ENCODE data around the gene OBSCN. TPM values are rescaled to one million over a fixed set of nuclear protein-coding genes. Genes with fewer than 3 reads are reported as not detected.
A peak's percentile ranks its signal among the peaks of the same experiment; 100 is the strongest.

Gene OBSCN
- total RNA-seq, 1 experiment from 2014 or later = 33.3 TPM

DNA sequence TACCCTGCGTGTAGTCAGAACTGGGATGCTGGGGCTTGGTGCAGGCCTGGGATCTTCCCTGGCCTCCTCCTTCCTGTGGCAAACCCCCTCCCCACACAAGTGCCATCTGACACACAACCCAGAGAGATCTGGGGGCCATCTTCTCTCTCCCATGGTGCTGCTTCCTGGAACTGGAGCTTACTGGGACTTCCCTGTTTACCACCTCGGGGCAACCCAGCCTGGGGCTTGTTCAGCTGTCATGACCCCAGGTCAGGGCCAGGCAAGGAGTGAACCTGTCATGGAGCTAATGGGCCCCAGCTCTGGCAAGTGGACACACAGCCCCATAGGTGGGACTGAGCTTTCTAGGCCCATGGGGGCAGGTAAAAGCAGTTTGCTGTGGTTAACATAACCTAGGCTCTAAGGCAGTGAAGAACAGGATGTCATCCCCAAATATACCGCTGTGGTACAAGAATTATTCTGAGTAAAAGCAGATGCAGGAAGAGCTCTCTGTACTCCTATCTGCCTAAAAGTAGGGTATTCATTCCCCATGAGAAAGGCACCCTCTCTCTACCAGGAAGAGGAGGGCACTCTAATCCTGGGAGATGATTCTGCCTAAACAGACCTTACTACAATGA, 196.4 kb downstream of the OBSCN start:
- peaks cover 35 to 56% (median 48%) of the 10 kb centered on the region in 3 experiments for H3K36me3 Mint-ChIP-seq (ENCODE audit: insufficient read depth in 1 of 3, low read depth in 3 of 3)
- WGBS (ENCODE audit: extremely low coverage, insufficient read length, low lambda C conversion rate) = no CpG with 5 or more reads among the region's 3 CpGs
- no peak overlapping the region for H2BK120ac ChIP-seq (ENCODE audit: low read depth, low read length, poor library complexity, severe bottlenecking)
- H3K4me3 Mint-ChIP-seq = peak overlapping the region; percentile 92 to 99; a peak in 4 of 5 replicates
- no peak overlapping the region for H3K18ac ChIP-seq (ENCODE audit: insufficient read length, low read depth, low read length)
- H4K8ac ChIP-seq (replicated peaks; ENCODE audit: insufficient read length, low read depth, low read length) = no peak overlapping the region
- H3K4ac ChIP-seq (ENCODE audit: low read depth, low read length) = no peak overlapping the region
- no peak overlapping the region for H2BK5ac ChIP-seq (ENCODE audit: insufficient read length, low read length)
- TF ChIP-seq, protein P1, sequence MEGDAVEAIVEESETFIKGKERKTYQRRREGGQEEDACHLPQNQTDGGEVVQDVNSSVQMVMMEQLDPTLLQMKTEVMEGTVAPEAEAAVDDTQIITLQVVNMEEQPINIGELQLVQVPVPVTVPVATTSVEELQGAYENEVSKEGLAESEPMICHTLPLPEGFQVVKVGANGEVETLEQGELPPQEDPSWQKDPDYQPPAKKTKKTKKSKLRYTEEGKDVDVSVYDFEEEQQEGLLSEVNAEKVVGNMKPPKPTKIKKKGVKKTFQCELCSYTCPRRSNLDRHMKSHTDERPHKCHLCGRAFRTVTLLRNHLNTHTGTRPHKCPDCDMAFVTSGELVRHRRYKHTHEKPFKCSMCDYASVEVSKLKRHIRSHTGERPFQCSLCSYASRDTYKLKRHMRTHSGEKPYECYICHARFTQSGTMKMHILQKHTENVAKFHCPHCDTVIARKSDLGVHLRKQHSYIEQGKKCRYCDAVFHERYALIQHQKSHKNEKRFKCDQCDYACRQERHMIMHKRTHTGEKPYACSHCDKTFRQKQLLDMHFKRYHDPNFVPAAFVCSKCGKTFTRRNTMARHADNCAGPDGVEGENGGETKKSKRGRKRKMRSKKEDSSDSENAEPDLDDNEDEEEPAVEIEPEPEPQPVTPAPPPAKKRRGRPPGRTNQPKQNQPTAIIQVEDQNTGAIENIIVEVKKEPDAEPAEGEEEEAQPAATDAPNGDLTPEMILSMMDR (conservative IDR thresholded peaks at IDR 0.05) = no peak
- no peak overlapping the region for H3K23ac ChIP-seq (ENCODE audit: insufficient read length, low read depth, low read length)
- H3K79me1 ChIP-seq (ENCODE audit: insufficient read depth, low read depth, low read length, poor library complexity, severe bottlenecking) = peaks cover 16% of the 10 kb centered on the region
- no peaks in the 10 kb centered on the region for H3K27me3 ChIP-seq (ENCODE audit: insufficient read depth, low read length)
- H3K27me3 Mint-ChIP-seq (ENCODE audit: low read depth) = no peaks in the 10 kb centered on the region
- H3K9ac ChIP-seq (ENCODE audit: extremely low read depth, insufficient read length, low read length) = no peak overlapping the region
- no peak overlapping the region for H3K4me2 ChIP-seq (ENCODE audit: insufficient read depth, insufficient read length, low read length)
- no peak overlapping the region for H3K56ac ChIP-seq (ENCODE audit: insufficient read length, low read depth, low read length)
- no peak overlapping the region for H2BK15ac ChIP-seq (ENCODE audit: low read depth, low read length)
- DNase-seq = peak; percentile 20
- no peak overlapping the region for H2BK12ac ChIP-seq (ENCODE audit: insufficient read length, low read depth, low read length)
- H3K14ac ChIP-seq (ENCODE audit: insufficient read depth, low read length) = no peak overlapping the region
- H3K27ac ChIP-seq (ENCODE audit: insufficient read length, low read depth, low read length) = no peak overlapping the region
- H2AK5ac ChIP-seq (ENCODE audit: insufficient read length, low read length) = no peak overlapping the region
- H3K9me3 ChIP-seq (ENCODE audit: control insufficient read depth, low read depth, low read length) = no peaks in the 10 kb centered on the region
- peaks cover 23% of the 10 kb centered on the region for H3K79me2 ChIP-seq (ENCODE audit: insufficient read depth, low read length)
- H4K91ac ChIP-seq (ENCODE audit: insufficient read length, low read depth, low read length) = no peak overlapping the region
- H3K4me1 Mint-ChIP-seq = peaks cover 17 to 29% of the 10 kb centered on the region in 2 experiments
- peaks cover 2% of the 10 kb centered on the region for H4K20me1 ChIP-seq (ENCODE audit: control insufficient read depth, insufficient read depth, insufficient read length)
- H3K4me1 ChIP-seq (ENCODE audit: insufficient read depth, low read length) = 0 out of 2 replicates have a peak, but pooled peaks cover 5% of the 10 kb centered on the region
- no peak overlapping the region; a peak in 1 of 7 replicates for H3K27ac Mint-ChIP-seq
- H4K5ac ChIP-seq (ENCODE audit: insufficient read length, low read depth, low read length) = no peak overlapping the region
- no peak overlapping the region for H2BK20ac ChIP-seq (ENCODE audit: low read depth, low read length, poor library complexity, severe bottlenecking)
- H3K9me3 Mint-ChIP-seq = no peaks in the 10 kb centered on the region
- peaks cover 15% of the 10 kb centered on the region for H3K23me2 ChIP-seq (ENCODE audit: insufficient read length, low read depth, low read length, poor library complexity, severe bottlenecking)
- no peak overlapping the region for H3T11ph ChIP-seq (ENCODE audit: low read length)
- no peak overlapping the region for H2AFZ ChIP-seq (ENCODE audit: low read length)

Data from H9 (cell line).